Measurements from ENCODE around the gene TPI1.
"Not testable (repeated sequence)": the region's sequence is repeated elsewhere in the genome, so short reads cannot be mapped to it uniquely, and the experiment has no call there.

Gene TPI1

GRCh38 chr12:6902448-6902847 is 35.1 kb downstream of the TPI1 start:
- peaks cover 7% of the 10 kb centered on the region for H3K4me1 Mint-ChIP-seq

GRCh38 chr12:6903722-6904121 is 36.4 kb downstream of the TPI1 start:
- H3K9me3 Mint-ChIP-seq = no peaks in the 10 kb centered on the region
- peaks cover 12% of the 10 kb centered on the region for H3K27me3 Mint-ChIP-seq (ENCODE audit: low read depth, poor library complexity)
- H3K4me3 Mint-ChIP-seq = no peak overlapping the region
- no peaks in the 10 kb centered on the region for H3K36me3 Mint-ChIP-seq (ENCODE audit: low read depth)
- H3K4me1 Mint-ChIP-seq = peaks cover 7% of the 10 kb centered on the region
- no peak for DNase-seq
- peak overlapping the region; percentile 66 for H3K27ac Mint-ChIP-seq
- no peak for TF ChIP-seq CTCF (IDR thresholded peaks at IDR 0.05)

More at GRCh38 chr12:6902448-6902847, 35.1 kb downstream of the TPI1 start:
- no peak for TF ChIP-seq CTCF (IDR thresholded peaks at IDR 0.05)
- Mint-ChIP-seq H3K4me3 (no peak overlapping the region), H3K27ac (no peak overlapping the region), H3K27me3 (ENCODE audit: low read depth, poor library complexity) (peaks cover under 1% of the 10 kb centered on the region), H3K9me3 (no peaks in the 10 kb centered on the region), H3K36me3 (ENCODE audit: low read depth) (no peaks in the 10 kb centered on the region)
- no peak for DNase-seq

- Mint-ChIP-seq H3K9me3 (no peaks in the 10 kb centered on the region), H3K4me1 (peaks cover 4% of the 10 kb centered on the region), H3K27me3 (ENCODE audit: low read depth, poor library complexity) (peaks cover 13% of the 10 kb centered on the region), H3K36me3 (ENCODE audit: low read depth) (no peaks in the 10 kb centered on the region), H3K4me3 (no peak within 1 kb of the TSS), H3K27ac (peak within 1 kb of the TSS; percentile 66)
- no peak for TF ChIP-seq CTCF (IDR thresholded peaks at IDR 0.05)
- peak; percentile 98 for DNase-seq
Observed at GRCh38 chr12:6904280-6905276, 37.2 kb downstream of the TPI1 start, which contains the start of gene LRRC23. Gene LRRC23 (plus strand): TSS chr12:6904822. CDS start chr12:6905634, 812 bp downstream.

GRCh38 chr12:6905414-6906040 is 38.2 kb downstream of the TPI1 start:
- H3K36me3 Mint-ChIP-seq (ENCODE audit: low read depth) = no peaks in the 10 kb centered on the region
- H3K27me3 Mint-ChIP-seq (ENCODE audit: low read depth, poor library complexity) = peaks cover 17% of the 10 kb centered on the region
- no peak for TF ChIP-seq CTCF (IDR thresholded peaks at IDR 0.05)
- H3K27ac Mint-ChIP-seq = no peak overlapping the region
- H3K4me3 Mint-ChIP-seq = no peak overlapping the region
- H3K9me3 Mint-ChIP-seq = no peaks in the 10 kb centered on the region
- no peaks in the 10 kb centered on the region for H3K4me1 Mint-ChIP-seq
- no peak for DNase-seq

- H3K36me3 Mint-ChIP-seq (ENCODE audit: low read depth); H3K4me1 Mint-ChIP-seq; DNase-seq: not testable (repeated sequence)
Observed at GRCh38 chr12:6908141-6908540, 40.8 kb downstream of the TPI1 start.

GRCh38 chr12:6909421-6910145 is 42.3 kb downstream of the TPI1 start:
- peaks cover 17% of the 10 kb centered on the region for H3K4me1 Mint-ChIP-seq
- no peak for DNase-seq
- no peak for TF ChIP-seq CTCF (IDR thresholded peaks at IDR 0.05)

More at GRCh38 chr12:6908141-6908540, 40.8 kb downstream of the TPI1 start:
- not testable (repeated sequence) for H3K9me3 Mint-ChIP-seq, H3K4me3 Mint-ChIP-seq, H3K27ac Mint-ChIP-seq
- peaks cover 35% of the 10 kb centered on the region for H3K27me3 Mint-ChIP-seq (ENCODE audit: low read depth, poor library complexity)

More at GRCh38 chr12:6909421-6910145, 42.3 kb downstream of the TPI1 start:
- Mint-ChIP-seq H3K27ac (no peak overlapping the region), H3K36me3 (ENCODE audit: low read depth) (no peaks in the 10 kb centered on the region), H3K4me3 (no peak overlapping the region), H3K9me3 (no peaks in the 10 kb centered on the region), H3K27me3 (ENCODE audit: low read depth, poor library complexity) (peaks cover 37% of the 10 kb centered on the region)

Measured in nephron progenitor cell (in vitro differentiated cells).